ENCODE results near the gene OR52I1.

OR52I1 gene, protein sequence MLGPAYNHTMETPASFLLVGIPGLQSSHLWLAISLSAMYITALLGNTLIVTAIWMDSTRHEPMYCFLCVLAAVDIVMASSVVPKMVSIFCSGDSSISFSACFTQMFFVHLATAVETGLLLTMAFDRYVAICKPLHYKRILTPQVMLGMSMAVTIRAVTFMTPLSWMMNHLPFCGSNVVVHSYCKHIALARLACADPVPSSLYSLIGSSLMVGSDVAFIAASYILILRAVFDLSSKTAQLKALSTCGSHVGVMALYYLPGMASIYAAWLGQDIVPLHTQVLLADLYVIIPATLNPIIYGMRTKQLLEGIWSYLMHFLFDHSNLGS

DNA sequence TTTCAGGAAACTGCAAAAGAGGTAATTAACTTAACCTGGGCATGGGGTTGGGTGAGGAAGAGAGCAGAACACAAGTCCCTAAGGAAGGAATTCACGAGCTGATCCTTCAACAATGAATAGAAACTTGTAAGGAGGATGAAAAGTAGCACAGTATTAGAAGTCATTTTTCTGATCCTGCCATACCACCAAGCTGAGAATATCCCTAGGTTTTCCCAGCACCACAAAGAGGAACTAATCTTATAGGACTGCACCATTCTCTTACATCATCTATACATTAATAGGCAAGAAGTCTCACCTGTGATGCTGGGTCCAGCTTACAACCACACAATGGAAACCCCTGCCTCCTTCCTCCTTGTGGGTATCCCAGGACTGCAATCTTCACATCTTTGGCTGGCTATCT lies at the start of gene OR52I1:
Gene OR52I1, plus strand, starts transcription at position 301 of the 400 bp plus-strand sequence. Its CDS starts 0 bp downstream, at position 301.
- no peak for DNase-seq (ENCODE audit: low read depth in 2 of 2, low spot score in 1 of 2)

DNA sequence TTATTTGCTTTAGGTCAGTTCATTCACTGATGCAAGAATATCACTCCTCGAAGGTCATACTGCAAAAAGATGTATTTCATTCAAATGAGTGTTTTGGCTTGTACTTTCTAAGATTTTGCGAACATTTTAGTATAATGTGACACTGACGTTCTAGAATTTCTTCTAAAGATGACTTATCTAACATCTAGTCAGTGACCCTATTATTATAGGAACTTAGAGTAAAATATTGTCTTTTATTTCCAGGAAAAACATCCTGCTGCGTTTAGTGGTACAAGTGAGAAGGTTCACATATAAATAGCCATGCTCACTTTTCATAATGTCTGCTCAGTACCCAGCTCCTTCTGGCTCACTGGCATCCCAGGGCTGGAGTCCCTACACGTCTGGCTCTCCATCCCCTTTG lies 48.9 kb upstream of the OR52I1 start, which contains the start of gene OR52M1:
Gene OR52M1, plus strand, starts transcription at position 301 of the 400 bp plus-strand sequence. Its CDS starts 0 bp downstream, at position 301.
- DNase-seq (ENCODE audit: low read depth in 2 of 2, low spot score in 1 of 2) = no peak

DNA sequence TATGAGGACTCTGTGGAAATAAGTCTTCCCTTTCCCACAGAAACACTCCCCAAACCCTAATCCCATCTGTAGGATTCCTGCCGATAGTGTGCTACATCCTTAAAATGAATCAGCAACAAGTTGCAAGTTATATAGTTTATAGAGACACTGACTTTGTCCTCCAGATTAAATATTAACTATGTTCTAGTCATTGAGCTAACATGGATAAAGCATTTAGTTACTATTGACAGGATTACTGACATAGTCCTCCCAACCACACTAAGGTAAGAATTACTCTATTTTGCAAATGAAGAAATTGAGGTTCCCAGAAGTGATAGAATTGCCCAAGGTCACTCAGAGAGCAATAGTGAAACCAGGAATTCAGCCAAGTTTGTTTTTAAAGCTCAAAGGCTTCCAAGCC lies 47.0 kb upstream of the OR52I1 start:
- no peak for DNase-seq (ENCODE audit: low read depth in 2 of 2, low spot score in 1 of 2)

DNA sequence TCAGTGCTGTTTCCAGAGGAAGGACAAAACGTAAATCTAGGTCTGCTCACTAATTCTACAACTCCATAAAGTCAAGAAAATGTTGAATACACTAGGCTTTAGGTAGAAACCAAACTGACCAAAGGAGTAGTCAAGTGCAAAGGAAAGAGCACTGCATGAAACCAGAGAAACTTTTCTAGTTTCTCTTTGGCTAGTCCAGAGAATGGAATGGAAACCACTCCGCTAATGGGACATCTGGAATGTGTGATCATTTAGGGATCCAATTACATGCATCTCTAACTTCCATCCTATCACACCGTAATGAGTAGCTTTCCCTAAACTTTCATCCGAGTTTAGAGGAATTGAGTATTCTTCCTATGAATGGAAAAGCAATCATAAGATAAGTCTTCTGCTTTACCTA lies 46.4 kb upstream of the OR52I1 start:
- DNase-seq (ENCODE audit: low read depth in 2 of 2, low spot score in 1 of 2) = no peak

DNA sequence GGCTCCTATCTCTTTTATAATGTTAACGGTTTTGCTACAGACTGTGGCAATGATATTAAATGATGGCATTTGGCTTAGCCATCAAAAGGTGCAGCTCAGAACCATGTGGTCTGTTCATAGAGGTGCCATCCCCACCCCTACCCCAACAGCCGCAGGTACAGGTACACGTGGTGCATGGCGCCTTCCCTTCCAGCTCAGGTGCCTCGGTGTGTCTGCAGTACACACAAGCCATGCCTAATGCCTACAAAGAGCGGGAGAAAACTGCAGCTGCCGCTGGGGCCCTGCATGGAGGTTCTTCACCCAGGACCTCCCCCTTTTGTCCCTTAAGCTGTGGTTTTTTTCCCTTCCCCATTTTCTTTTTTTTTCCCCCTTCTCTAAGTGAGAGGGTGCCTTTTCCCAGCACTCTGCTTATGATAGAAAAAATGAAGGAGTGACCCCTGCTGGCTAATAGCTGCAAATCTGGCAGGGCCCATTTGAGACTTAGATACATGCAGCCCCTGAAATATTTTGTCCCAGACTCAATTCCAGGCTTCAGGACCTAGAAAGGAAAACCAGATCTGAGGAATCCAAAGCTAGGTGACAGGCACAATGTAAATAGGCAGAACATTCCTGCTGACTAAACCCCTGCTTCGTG lies 42.4 kb upstream of the OR52I1 start:
- DNase-seq (ENCODE audit: low read depth in 2 of 2, low spot score in 1 of 2) = no peak

DNA sequence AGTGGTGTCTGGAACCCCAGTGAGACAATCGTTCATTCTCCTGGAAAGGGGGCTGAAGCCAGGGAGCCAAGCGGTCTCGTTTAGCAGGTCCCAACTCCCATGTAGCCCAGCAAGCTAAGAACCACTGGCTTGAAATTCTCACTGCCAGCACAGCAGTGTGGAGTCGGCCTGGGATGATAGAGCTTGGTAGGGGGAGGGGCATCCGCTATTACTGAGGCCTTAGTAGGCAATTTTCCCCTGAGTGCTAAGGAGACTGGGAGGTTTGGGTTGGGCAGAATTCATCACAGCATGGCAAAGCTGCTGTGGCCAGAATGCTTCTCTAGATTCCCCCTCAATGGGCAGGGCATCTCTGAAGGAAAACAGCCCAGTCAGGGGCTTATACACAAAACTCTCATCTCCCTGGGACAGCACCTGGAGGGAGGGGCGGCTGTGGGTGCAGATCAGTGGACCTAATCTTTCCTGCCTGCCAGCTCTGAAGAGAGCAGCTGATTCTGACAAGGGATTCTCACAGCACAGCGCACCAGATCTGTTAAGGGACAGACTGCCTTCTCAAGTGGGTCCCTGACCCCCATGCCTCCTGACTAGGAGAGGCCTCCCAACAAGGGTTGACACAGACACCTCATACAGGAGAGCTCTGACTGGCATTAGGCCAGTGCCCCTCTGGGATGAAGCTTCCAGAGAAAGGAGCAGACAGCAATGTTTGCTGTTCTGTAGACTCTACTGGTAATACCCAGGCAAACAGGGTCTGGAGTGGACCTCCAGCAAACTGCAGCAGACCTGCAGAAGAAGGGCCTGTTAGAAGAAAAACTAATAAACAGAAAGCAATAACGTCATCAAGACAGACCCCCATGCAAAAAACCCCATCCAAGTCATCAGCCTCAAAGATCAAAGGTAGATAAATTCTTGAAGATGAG lies 34.1 kb upstream of the OR52I1 start:
- DNase-seq (ENCODE audit: low read depth in 2 of 2, low spot score in 1 of 2) = no peak

DNA sequence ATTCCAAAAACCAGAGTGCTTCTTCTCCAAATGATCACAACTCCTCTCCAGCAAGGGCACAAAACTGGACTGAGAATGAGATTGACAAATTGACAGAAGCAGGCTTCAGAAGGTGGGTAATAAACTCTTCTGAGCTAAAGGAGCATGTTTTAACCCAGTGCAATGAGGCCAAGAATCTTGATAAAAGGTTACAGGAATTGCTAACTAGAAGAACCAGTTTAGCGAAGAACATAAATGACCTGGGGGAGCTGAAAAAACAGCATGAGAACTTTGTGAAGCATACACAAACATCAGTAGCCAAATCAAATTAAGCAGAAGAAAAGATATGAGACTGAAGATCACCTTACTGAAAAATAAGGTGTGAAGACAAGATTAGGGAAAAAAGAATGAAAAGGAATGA lies 33.4 kb upstream of the OR52I1 start:
- no peak for DNase-seq (ENCODE audit: low read depth in 2 of 2, low spot score in 1 of 2)

DNA sequence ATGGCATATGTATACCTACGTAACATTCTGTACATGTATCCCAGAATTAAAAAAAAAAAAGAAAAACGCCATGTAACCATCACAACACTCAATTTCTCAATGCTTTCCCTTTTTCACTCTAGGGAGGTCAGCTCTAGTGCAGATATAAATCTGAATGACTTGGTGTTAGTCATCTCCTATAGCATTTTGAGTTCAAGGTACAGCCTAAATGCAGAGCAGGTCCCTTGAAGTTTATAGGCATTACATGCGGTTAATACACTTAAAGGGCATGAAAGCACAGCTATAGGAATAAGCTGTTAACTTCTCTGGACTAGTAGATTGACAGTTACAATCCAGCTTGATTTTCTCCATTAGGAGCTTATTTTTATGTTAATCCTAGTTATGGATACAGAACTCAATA lies 28.5 kb upstream of the OR52I1 start:
- no peak for DNase-seq (ENCODE audit: low read depth in 2 of 2, low spot score in 1 of 2)

DNA sequence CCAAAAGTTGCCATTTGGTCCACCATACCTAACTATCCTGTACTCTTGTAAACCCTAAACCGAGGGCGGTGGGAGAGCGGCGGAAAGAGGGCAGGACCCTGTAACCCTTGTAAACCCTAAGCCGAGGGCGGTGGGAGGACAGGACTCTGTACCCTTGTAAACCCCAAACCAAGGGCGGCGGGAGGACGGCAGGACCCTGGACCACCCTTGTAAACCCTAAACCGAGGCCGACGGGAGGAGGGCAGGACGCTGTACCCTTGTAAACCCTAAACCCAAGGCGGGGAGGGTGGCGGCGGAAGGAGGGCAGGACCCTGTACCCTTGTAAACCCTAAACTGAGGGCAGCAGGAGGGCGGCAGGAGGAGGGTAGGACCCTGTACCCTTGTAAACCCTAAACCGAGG lies 24.8 kb upstream of the OR52I1 start:
- no peak for DNase-seq (ENCODE audit: low read depth in 2 of 2, low spot score in 1 of 2)

DNA sequence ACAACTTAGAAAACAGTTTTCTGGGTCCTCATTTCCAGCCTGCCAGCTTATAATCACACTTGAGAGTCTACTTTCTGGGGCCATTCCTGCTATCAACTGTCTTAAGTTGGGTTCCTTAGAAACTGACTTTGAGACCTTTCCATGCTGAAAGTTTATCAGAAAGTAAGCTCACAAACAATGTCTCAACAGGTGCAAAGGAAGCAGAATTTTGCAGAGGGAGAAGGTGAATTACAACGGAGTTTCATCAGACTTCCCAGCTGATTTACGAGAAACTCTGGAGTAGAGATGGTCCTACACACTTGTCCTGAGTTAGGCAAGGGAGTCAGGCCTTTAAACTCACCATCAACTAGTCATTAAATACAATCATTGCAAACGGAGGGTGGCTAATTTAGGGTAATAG lies 17.0 kb upstream of the OR52I1 start:
- no peak for DNase-seq (ENCODE audit: low read depth in 2 of 2, low spot score in 1 of 2)

DNA sequence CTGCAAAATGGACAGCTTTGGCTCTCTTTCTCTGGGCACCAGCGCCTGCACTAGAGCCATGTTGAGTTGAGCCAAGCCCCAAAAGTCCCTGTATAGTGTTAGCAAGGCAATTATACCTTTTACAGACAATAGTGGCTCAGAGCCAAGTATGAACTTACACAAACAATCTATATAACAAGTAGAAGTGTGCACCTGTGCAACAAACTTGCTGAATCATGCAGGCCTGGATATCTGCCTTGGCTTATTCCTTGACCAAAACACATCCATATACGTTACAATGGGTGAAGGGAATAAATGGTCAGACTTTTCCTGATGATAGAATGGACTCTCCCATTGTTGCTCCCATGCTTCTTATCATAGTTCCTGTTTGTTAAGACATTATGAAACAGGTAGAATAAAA lies 16.1 kb upstream of the OR52I1 start:
- DNase-seq (ENCODE audit: low read depth in 2 of 2, low spot score in 1 of 2) = no peak

DNA sequence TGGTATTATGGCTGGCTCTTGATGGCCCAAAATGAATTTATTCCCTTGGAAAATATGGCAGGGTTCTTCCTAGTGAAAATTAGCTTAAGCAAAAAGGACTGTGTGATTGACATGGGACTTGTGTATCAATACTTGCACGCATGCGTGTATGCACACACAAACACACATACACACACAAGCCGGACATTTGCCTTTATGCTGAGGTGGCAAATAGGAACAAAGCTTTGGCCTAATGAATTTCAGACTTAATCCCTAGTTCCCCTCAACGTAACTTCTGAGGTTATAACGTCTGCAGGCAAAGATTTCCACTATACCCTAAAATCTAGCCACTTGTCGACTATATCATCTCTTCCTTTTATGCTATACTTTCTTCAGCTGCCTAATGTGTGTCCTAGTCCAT lies 15.2 kb upstream of the OR52I1 start:
- no peak for DNase-seq (ENCODE audit: low read depth in 2 of 2, low spot score in 1 of 2)

DNA sequence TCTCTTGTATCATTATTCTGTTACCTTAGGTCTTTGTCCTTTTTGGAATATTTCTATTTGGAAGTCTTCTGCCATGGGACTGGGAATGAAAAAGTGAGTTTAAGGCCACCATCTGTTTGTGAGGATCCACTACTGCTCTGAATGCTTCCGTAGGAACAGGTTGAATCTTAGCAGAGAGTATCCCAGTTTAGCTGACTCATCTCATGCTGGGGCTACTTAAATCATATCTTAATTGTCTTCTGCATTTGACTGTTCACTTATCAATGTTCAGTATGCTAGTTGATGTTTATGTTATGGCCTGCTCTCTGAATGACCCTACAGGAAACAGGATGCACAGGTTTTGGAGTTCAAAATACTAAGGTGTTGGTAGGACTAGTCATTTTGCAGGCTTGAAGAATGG lies 13.7 kb upstream of the OR52I1 start:
- DNase-seq (ENCODE audit: low read depth in 2 of 2, low spot score in 1 of 2) = no peak

DNA sequence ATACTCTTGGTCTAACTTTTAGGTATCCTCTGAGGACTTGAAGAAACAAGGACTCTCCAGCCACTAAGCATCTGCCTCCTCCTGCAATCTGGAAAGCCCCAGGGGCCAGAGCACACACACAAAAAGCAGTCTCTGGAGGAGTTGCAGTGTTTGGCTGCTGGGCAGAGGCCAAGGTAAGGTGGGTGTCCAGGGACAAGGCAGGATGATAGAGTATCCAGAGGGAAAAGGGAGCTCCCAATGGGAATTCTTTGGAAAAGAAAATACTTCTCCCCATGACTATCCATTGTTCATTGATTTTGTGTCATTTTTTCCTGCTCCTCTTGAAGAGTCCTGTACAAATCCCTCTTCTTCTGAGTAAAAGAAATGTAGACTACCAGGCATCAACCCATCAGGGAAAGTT lies 12.4 kb upstream of the OR52I1 start, which contains the start of gene OR52I2:
Gene OR52I2, plus strand, starts transcription at position 301 of the 400 bp plus-strand sequence.
- no peak for DNase-seq (ENCODE audit: low read depth in 2 of 2, low spot score in 1 of 2)

DNA sequence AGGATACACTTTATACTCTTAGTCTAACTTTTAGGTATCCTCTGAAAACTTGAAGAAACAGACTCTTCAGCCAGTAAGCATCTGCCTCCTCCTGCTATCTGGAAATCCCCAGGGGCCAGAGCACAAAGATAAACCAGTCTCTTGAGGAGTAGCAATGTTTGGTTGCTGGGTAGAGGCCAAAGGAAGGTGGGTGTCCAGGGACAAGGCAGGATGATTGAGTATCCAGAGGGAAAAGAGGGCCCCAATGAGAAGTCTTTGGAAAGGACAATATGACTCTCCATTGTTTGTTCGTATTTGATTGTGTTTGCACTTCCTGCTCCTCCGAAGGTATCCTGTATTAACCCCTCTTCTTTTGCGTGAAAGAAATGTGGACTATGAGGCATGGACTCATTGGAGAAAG lies 4.8 kb upstream of the OR52I1 start:
- no peak for DNase-seq (ENCODE audit: low read depth in 2 of 2, low spot score in 1 of 2)

DNA sequence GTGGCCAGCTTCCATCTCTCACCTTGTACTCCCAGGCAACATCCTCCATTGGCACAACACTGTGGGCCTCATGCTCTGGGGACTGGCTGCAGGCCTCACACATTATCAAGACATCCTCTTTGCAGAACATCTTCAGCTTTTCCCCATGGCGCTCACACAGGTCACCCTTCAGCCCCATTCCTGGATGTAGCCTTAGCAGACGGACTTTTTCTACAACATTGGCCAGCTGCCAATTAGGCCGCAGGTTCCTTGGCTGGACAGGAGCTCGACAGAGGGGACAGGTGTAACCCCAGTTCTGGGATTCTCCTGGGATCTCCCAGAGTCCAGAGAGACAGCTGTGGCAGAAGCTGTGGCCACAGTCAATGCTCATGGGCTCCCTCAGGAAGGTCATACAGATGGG lies 11.2 kb downstream of the OR52I1 start:
- no peak for DNase-seq (ENCODE audit: low read depth in 2 of 2, low spot score in 1 of 2)

DNA sequence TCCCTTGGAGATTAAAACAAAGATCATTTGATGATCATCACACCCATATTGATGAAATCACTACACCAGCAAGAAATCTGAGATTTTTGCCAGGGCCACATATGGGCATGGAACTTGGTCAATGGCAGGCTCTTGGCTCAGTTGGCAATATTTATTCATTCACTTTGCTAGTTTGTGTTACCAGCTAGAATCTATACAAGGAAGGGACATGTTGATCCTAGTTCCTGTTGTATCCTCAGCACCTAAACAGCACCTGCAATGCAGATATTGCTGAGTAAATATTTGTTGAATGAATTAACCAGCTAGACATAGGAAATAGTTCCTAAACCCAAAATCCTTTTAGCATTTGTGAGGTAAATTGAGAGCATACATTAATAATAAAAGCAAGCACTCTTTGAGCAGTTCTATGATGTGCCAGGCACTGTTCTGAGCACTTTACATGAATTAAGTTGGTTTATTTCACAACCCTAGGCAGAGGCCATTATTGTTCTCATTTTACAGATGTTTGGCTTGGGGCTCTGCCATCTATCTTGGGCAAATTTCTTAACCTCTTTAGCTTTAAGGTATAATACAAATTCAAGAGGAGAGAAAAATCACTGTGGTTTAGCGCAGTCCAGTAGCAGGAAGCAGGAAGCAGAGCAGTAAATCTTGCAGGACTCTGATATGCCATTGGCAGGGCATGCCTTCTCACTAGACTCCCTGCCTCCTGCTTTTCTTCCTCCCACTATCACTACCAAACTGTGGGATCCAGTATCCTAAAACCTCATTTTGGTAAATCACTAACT lies 12.6 kb downstream of the OR52I1 start:
- no peak for DNase-seq (ENCODE audit: low read depth in 2 of 2, low spot score in 1 of 2)

DNA sequence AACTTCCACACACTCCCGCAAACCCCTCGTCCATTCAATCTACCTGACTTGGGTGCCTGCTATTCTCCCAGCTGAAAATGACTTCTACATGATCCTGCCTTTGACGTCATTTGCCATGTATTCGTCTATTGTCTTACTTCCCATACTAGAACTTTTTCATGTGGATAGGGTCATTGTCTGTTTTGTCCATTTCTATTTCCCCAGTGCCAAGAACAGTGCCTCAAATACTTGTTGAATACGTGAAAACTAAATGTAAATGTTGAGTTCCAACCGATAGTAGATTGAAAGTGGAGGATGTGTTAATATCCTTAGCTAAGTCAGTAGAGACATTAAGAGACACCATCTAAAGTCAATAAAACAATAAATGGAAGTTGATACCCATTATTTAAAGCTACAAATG lies 13.3 kb downstream of the OR52I1 start:
- no peak for DNase-seq (ENCODE audit: low read depth in 2 of 2, low spot score in 1 of 2)

DNA sequence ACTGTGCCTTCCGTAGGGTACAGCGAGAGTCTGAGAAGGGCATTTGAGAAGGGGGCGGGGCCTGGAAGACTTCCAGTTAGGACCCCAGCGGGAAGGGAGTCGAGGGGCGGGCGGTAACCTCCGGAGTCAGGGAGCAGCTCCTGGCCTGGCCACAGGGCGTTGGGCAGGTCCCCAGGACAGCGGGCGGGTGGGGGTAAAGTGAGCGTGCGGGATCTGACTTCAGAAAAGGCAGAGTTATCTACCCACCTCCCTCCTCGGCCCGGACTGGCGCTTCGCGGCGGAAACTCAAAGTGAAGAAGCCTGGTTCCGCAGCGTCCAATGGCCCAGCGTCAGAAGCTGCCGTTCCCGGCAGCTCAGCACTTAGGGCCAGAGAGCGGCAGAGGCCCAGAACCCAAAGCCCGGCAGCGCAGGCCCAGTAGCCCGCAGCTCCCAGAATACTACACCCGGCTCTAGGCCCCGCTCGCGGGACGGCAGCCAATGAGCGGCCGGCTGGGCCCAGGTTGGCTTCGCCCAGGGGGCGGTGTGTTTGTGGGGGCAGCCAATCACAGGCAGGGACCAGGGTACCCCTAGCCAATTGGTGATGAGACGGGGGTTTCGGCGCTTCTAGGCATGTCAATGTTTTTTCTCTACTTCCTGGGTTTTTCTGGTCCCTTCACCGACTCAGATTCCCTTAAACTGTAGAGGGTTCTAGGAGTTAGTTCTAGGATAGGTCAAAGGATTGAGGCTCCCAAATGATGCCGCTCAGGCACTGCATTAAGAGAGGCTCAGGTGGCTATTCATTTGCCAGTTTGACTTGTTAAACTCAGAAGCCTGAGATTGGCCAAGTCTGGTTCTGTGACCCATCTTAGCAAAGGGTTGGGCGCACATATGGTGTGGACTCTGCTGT lies 14.2 kb downstream of the OR52I1 start, which contains the start of gene TRIM68:
Gene TRIM68, minus strand, starts transcription at position 451 of the 886 bp plus-strand sequence. CDS start 2,727 bp downstream, outside the sequence.
- peak; percentile 75 to 90 for DNase-seq (ENCODE audit: low read depth in 2 of 2, low spot score in 1 of 2)

Data from stimulated activated CD8-positive, alpha-beta memory T cell treated with anti-CD3 and anti-CD28 coated beads, Interleukin-4, amount 100 ng/mL, for 1 hour (primary cell).